HepG2 (cell line): ENCODE results near the gene SYNGR2. TPM values are rescaled to one million over a fixed set of nuclear protein-coding genes. Genes with fewer than 3 reads are reported as not detected.

Experiments used
- CCAR2 ChIP-seq: fragments of 200-400 bp; formaldehyde crosslinking; optimal IDR thresholded peaks from 2 replicates; pipeline ENCODE3; 2018; ENCODE audit warnings: low read depth, mild to moderate bottlenecking, low read length, moderate library complexity
- ELF1 ChIP-seq: sonication (generic); formaldehyde crosslinking; IDR thresholded peaks from 2 replicates; pipeline ENCODE4 v1.4.0; 2020; ENCODE audit warnings: missing genetic modification reagents
- GFI1 ChIP-seq: sonication (generic); formaldehyde crosslinking; IDR thresholded peaks from 2 replicates; pipeline ENCODE4 v1.5.0; 2020; ENCODE audit warnings: missing genetic modification reagents, mild to moderate bottlenecking, borderline replicate concordance
- HDAC2 ChIP-seq: sonication (generic); formaldehyde crosslinking; IDR thresholded peaks from 2 replicates; pipeline ENCODE4 v1.4.0; 2020; ENCODE audit warnings: missing genetic modification reagents
- KLF16 ChIP-seq, 2 experiments: sonication (generic) in 1 of 2; formaldehyde crosslinking in 1 of 2; IDR thresholded peaks; 2 replicates each; pipeline versions ENCODE4 v1.6.1 to v1.8.0; 2016 to 2023; ENCODE audit warnings: missing genetic modification reagents in 2 of 2, missing compliant biosample characterization in 1 of 2
- SMYD3 ChIP-seq: sonication (generic); formaldehyde crosslinking; IDR thresholded peaks from 2 replicates; pipeline ENCODE4 v1.8.1; 2023; ENCODE audit warnings: mild to moderate bottlenecking, missing genetic modification reagents
- SNAPC5 ChIP-seq: sonication (generic); formaldehyde crosslinking; IDR thresholded peaks from 2 replicates; pipeline ENCODE4 v1.8.1; 2023; ENCODE audit warnings: mild to moderate bottlenecking, missing genetic modification reagents, borderline replicate concordance
- WIZ ChIP-seq: sonication (generic); formaldehyde crosslinking; IDR thresholded peaks from 2 replicates; pipeline ENCODE4 v1.5.1; 2020; ENCODE audit warnings: mild to moderate bottlenecking, missing genetic modification reagents
- ZBTB20 ChIP-seq: sonication (generic); formaldehyde crosslinking; IDR thresholded peaks from 2 replicates; pipeline ENCODE4 v1.8.1; 2023; ENCODE audit warnings: missing genetic modification reagents, low read depth, mild to moderate bottlenecking, borderline replicate concordance
- ZFP1 ChIP-seq: IDR thresholded peaks from 2 replicates; pipeline ENCODE4 v1.6.1; 2016
- ZNF180 ChIP-seq: sonication (generic); formaldehyde crosslinking; IDR thresholded peaks from 2 replicates; pipeline ENCODE4 v1.4.0; 2020; ENCODE audit warnings: low read depth, missing genetic modification reagents, borderline replicate concordance
- ZNF280D ChIP-seq: sonication (generic); formaldehyde crosslinking; IDR thresholded peaks from 2 replicates; pipeline ENCODE4 v1.5.1; 2020; ENCODE audit warnings: mild to moderate bottlenecking, missing genetic modification reagents
- ZNF350 ChIP-seq: sonication (generic); formaldehyde crosslinking; IDR thresholded peaks from 2 replicates; pipeline ENCODE4 v1.4.0; 2020; ENCODE audit warnings: mild to moderate bottlenecking, low read depth, missing genetic modification reagents, borderline replicate concordance
- ZNF703 ChIP-seq: sonication (generic); formaldehyde crosslinking; IDR thresholded peaks from 2 replicates; pipeline ENCODE4 v1.5.1; 2020; ENCODE audit warnings: missing genetic modification reagents, mild to moderate bottlenecking, moderate library complexity, borderline replicate concordance
- ZNF788 ChIP-seq: sonication (generic); formaldehyde crosslinking; IDR thresholded peaks from 2 replicates; pipeline ENCODE4 v1.5.0; 2020; ENCODE audit warnings: mild to moderate bottlenecking, missing genetic modification reagents, borderline replicate concordance
- ZSCAN30 ChIP-seq: sonication (generic); formaldehyde crosslinking; IDR thresholded peaks from 2 replicates; pipeline ENCODE4 v1.5.0; 2020; ENCODE audit warnings: mild to moderate bottlenecking, missing genetic modification reagents
- polyA plus RNA-seq, 8 experiments: library from polyadenylated mRNA; depleted of rRNA in 3 of 8; stranded (reverse) in 7 of 8; unstranded in 1 of 8; fragments of >200 nt; fragmentation: Illumina TruSeq in 4 of 8; extraction: Trizol in 4 of 8; gene quantifications; 2 replicates each; pipeline versions ENCODE4 v1.2.1 to v1.2.3, GENCODE V29; 2011 to 2016; ENCODE audit warnings: low read depth in 4 of 8, missing spikeins in 1 of 8, mixed read lengths in 1 of 8; ENCODE audit not compliant: insufficient read depth in 1 of 8
- total RNA-seq, 5 experiments: library from RNA; depleted of rRNA; stranded (reverse); fragments of >200 nt; fragmentation: Illumina TruSeq; extraction: Trizol; gene quantifications; 2 replicates each; pipeline ENCODE4 v1.2.3, GENCODE V29; 2016; ENCODE audit warnings: low read depth in 1 of 5
- TF ChIP-seq, protein P1 (sequence below): sonication (generic); formaldehyde crosslinking; IDR thresholded peaks from 2 replicates; pipeline ENCODE4 v1.5.0; 2020; ENCODE audit warnings: missing genetic modification reagents
- TF ChIP-seq, protein P2 (sequence below): fragments of 450-650 bp; IDR thresholded peaks from 2 replicates; pipeline ENCODE4 v1.6.1; 2017; ENCODE audit warnings: mild to moderate bottlenecking
- TF ChIP-seq, protein P3 (sequence below): IDR thresholded peaks from 2 replicates; pipeline ENCODE4 v1.6.1; 2016; ENCODE audit warnings: missing compliant biosample characterization, missing genetic modification reagents, borderline replicate concordance

SYNGR2 gene
- total and polyA plus RNA-seq, 2 of the 13 experiments (the other 11 are each of a cell fraction or from before 2014, with no cell fraction given): 46.7 to 170 TPM

GRCh38 chr17:78128551-78129350, 39.6 kb upstream of the SYNGR2 start, which contains the start of gene TMC6 (continued):
- TF ChIP-seq KLF16 (CRISPR knock-in tag; IDR thresholded peaks at IDR 0.05) (peak in 1 of 2 experiments; percentile 65; a peak in 2 of 4 replicates), WIZ (no peak), GFI1 (peak; percentile 28; the same call in 1 of the 2 replicates), ZNF180 (CRISPR knock-in tag) (no peak), ELF1 (CRISPR knock-in tag) (no peak; the same call in 1 of the 2 replicates), ZBTB20 (CRISPR knock-in tag) (peak; percentile 13; the same call in 1 of the 2 replicates), ZNF788 (CRISPR knock-in tag) (peak; percentile 74), ZSCAN30 (CRISPR knock-in tag) (no peak), SNAPC5 (CRISPR knock-in tag) (no peak), ZNF280D (CRISPR knock-in tag) (no peak), HDAC2 (CRISPR knock-in tag) (no peak; the same call in 1 of the 2 replicates), ZNF703 (CRISPR knock-in tag) (no peak), CCAR2 (no peak), ZNF350 (CRISPR knock-in tag) (peak; percentile 11; the same call in 1 of the 2 replicates), ZFP1 (CRISPR knock-in tag) (no peak), SMYD3 (0 out of 2 replicates have a peak, but pooled peaks have one; percentile 51)
- TF ChIP-seq, protein P1, sequence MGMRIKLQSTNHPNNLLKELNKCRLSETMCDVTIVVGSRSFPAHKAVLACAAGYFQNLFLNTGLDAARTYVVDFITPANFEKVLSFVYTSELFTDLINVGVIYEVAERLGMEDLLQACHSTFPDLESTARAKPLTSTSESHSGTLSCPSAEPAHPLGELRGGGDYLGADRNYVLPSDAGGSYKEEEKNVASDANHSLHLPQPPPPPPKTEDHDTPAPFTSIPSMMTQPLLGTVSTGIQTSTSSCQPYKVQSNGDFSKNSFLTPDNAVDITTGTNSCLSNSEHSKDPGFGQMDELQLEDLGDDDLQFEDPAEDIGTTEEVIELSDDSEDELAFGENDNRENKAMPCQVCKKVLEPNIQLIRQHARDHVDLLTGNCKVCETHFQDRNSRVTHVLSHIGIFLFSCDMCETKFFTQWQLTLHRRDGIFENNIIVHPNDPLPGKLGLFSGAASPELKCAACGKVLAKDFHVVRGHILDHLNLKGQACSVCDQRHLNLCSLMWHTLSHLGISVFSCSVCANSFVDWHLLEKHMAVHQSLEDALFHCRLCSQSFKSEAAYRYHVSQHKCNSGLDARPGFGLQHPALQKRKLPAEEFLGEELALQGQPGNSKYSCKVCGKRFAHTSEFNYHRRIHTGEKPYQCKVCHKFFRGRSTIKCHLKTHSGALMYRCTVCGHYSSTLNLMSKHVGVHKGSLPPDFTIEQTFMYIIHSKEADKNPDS (CRISPR knock-in tag): peak; percentile 81; the same call in 1 of the 2 replicates
- TF ChIP-seq, protein P2, sequence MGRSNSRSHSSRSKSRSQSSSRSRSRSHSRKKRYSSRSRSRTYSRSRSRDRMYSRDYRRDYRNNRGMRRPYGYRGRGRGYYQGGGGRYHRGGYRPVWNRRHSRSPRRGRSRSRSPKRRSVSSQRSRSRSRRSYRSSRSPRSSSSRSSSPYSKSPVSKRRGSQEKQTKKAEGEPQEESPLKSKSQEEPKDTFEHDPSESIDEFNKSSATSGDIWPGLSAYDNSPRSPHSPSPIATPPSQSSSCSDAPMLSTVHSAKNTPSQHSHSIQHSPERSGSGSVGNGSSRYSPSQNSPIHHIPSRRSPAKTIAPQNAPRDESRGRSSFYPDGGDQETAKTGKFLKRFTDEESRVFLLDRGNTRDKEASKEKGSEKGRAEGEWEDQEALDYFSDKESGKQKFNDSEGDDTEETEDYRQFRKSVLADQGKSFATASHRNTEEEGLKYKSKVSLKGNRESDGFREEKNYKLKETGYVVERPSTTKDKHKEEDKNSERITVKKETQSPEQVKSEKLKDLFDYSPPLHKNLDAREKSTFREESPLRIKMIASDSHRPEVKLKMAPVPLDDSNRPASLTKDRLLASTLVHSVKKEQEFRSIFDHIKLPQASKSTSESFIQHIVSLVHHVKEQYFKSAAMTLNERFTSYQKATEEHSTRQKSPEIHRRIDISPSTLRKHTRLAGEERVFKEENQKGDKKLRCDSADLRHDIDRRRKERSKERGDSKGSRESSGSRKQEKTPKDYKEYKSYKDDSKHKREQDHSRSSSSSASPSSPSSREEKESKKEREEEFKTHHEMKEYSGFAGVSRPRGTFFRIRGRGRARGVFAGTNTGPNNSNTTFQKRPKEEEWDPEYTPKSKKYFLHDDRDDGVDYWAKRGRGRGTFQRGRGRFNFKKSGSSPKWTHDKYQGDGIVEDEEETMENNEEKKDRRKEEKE: no peak
- TF ChIP-seq, protein P3, sequence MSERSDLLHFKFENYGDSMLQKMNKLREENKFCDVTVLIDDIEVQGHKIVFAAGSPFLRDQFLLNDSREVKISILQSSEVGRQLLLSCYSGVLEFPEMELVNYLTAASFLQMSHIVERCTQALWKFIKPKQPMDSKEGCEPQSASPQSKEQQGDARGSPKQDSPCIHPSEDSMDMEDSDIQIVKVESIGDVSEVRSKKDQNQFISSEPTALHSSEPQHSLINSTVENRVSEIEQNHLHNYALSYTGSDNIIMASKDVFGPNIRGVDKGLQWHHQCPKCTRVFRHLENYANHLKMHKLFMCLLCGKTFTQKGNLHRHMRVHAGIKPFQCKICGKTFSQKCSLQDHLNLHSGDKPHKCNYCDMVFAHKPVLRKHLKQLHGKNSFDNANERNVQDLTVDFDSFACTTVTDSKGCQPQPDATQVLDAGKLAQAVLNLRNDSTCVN (CRISPR knock-in tag): no peak
